Nephron (organoid): ENCODE data around the gene HNRNPAB.
"Not testable (repeated sequence)": the region's sequence is repeated elsewhere in the genome, so short reads cannot be mapped to it uniquely, and the experiment has no call there.

Experiments
- H3K27ac Mint-ChIP-seq, 3 experiments: 2 replicates each; pipeline ENCODE4 v1.8.0; 2020; ENCODE audit warnings: mixed read lengths in 3 of 3, mild to moderate bottlenecking in 2 of 3, moderate library complexity in 1 of 3
- H3K27me3 Mint-ChIP-seq: 2 replicates; pipeline ENCODE4 v1.8.0; 2021; ENCODE audit warnings: low read depth, mild to moderate bottlenecking, moderate library complexity, mixed read lengths
- H3K36me3 Mint-ChIP-seq: 2 replicates; pipeline ENCODE4 v1.8.0; 2020; ENCODE audit warnings: low read depth, mixed read lengths
- H3K4me1 Mint-ChIP-seq: 2 replicates; pipeline ENCODE4 v1.8.0; 2020; ENCODE audit warnings: mixed read lengths
- H3K4me3 Mint-ChIP-seq, 3 experiments: 2 replicates each; pipeline ENCODE4 v1.8.0; 2020; ENCODE audit warnings: mild to moderate bottlenecking in 3 of 3, mixed read lengths in 3 of 3, moderate library complexity in 2 of 3
- H3K9me3 Mint-ChIP-seq: 2 replicates; pipeline ENCODE4 v1.8.0; 2020; ENCODE audit warnings: mixed read lengths
- CTCF ChIP-seq, 3 experiments: fragments of 200-600 bp; sonication (generic); IDR thresholded peaks; one replicate each; pipeline ENCODE4 v1.5.0; 2021; ENCODE audit warnings: antibody characterized with exemption in 3 of 3; ENCODE audit not compliant: unreplicated experiment in 3 of 3

HNRNPAB gene

GRCh38 chr5:178225174-178225573, 20.8 kb downstream of the HNRNPAB start:
- Mint-ChIP-seq H3K4me3 (no peak overlapping the region), H3K9me3 (no peaks in the 10 kb centered on the region), H3K27ac (no peak overlapping the region), H3K27me3 (no peaks in the 10 kb centered on the region), H3K36me3 (peaks cover 71% of the 10 kb centered on the region), H3K4me1 (peaks cover 12% of the 10 kb centered on the region)
- TF ChIP-seq CTCF (IDR thresholded peaks at IDR 0.05; ENCODE audit: unreplicated experiment in 3 of 3): no peak

GRCh38 chr5:178227138-178227659, 22.9 kb downstream of the HNRNPAB start:
- Mint-ChIP-seq H3K27me3 (no peaks in the 10 kb centered on the region), H3K4me1 (peaks cover 28% of the 10 kb centered on the region), H3K27ac (no peak overlapping the region), H3K4me3 (peak overlapping the region in 2 of 3 experiments; percentile 4 to 47), H3K36me3 (peaks cover 67% of the 10 kb centered on the region), H3K9me3 (no peaks in the 10 kb centered on the region)
- no peak for TF ChIP-seq CTCF (IDR thresholded peaks at IDR 0.05; ENCODE audit: unreplicated experiment in 3 of 3)

- H3K4me3 Mint-ChIP-seq: peak overlapping the region; percentile 29 to 78 (median 47)
- H3K27me3 Mint-ChIP-seq: no peaks in the 10 kb centered on the region
- peaks cover 28% of the 10 kb centered on the region for H3K4me1 Mint-ChIP-seq
- H3K9me3 Mint-ChIP-seq: no peaks in the 10 kb centered on the region
- no peak overlapping the region for H3K27ac Mint-ChIP-seq
- peaks cover 66% of the 10 kb centered on the region for H3K36me3 Mint-ChIP-seq
- no peak for TF ChIP-seq CTCF (IDR thresholded peaks at IDR 0.05; ENCODE audit: unreplicated experiment in 3 of 3)
These were observed 23.6 kb downstream of the HNRNPAB start for GRCh38 chr5:178227929-178228328.

GRCh38 chr5:178228609-178229008, 24.3 kb downstream of the HNRNPAB start:
- Mint-ChIP-seq H3K27ac (no peak overlapping the region), H3K9me3 (no peaks in the 10 kb centered on the region), H3K36me3 (peaks cover 61% of the 10 kb centered on the region), H3K4me3 (peak overlapping the region in 1 of 3 experiments; percentile 22), H3K27me3 (no peaks in the 10 kb centered on the region), H3K4me1 (peaks cover 28% of the 10 kb centered on the region)
- no peak for TF ChIP-seq CTCF (IDR thresholded peaks at IDR 0.05; ENCODE audit: unreplicated experiment in 3 of 3)

- H3K4me3 Mint-ChIP-seq: peak overlapping the region; percentile 80 to 86 (median 85)
- not testable (repeated sequence) for H3K9me3 Mint-ChIP-seq, H3K27ac Mint-ChIP-seq, H3K27me3 Mint-ChIP-seq
- H3K36me3 Mint-ChIP-seq: peaks cover 59% of the 10 kb centered on the region
- H3K4me1 Mint-ChIP-seq: peaks cover 29% of the 10 kb centered on the region
These were observed 24.8 kb downstream of the HNRNPAB start for GRCh38 chr5:178229111-178229510.

- no peaks in the 10 kb centered on the region for H3K9me3 Mint-ChIP-seq
- peak overlapping the region; percentile 80 to 86 (median 85) for H3K4me3 Mint-ChIP-seq
- peaks cover 58% of the 10 kb centered on the region for H3K36me3 Mint-ChIP-seq
- H3K4me1 Mint-ChIP-seq: peaks cover 31% of the 10 kb centered on the region
- TF ChIP-seq CTCF (IDR thresholded peaks at IDR 0.05; ENCODE audit: unreplicated experiment in 3 of 3): no peak
- H3K27ac Mint-ChIP-seq: peak overlapping the region in 1 of 3 experiments; percentile 44
- H3K27me3 Mint-ChIP-seq: no peaks in the 10 kb centered on the region
These were observed 25.5 kb downstream of the HNRNPAB start for GRCh38 chr5:178229861-178230260.
